ENCODE results near the gene SLC25A21. TPM values are rescaled to one million over a fixed set of nuclear protein-coding genes. Genes with fewer than 3 reads are reported as not detected.
"Not testable (repeated sequence)": the region's sequence is repeated elsewhere in the genome, so short reads cannot be mapped to it uniquely, and the experiment has no call there.

The SLC25A21 gene
- total RNA-seq, 4 donors from 2014 or later = 0.08 to 0.29 TPM; not detected in 2

GRCh38 chr14:36989806-36990205, 182.6 kb downstream of the SLC25A21 start:
- TF ChIP-seq CTCF (IDR thresholded peaks at IDR 0.05) (no peak), POLR2A (IDR thresholded peaks at IDR 0.05) (no peak)
- no peak for DNase-seq (ENCODE audit: low spot score in 2 of 2)
- H3K4me3 ChIP-seq (ENCODE audit: low read depth, poor library complexity, severe bottlenecking) = no peak overlapping the region
- intact Hi-C loops (cut with DNase I; ENCODE audit: low total_unique reads) = no loop called here
- 88 to 92% methylated on average over 3 of the region's 3 CpGs for WGBS, 2 donors

GRCh38 chr14:36988989-36989388, 183.4 kb downstream of the SLC25A21 start:
- no peak for DNase-seq (ENCODE audit: low spot score in 2 of 2)
- WGBS, 2 donors = 98 to 100% methylated on average over 1 of the region's 1 CpG
- intact Hi-C loops (cut with DNase I; ENCODE audit: low total_unique reads) = no loop called here
- H3K4me3 ChIP-seq (ENCODE audit: low read depth, poor library complexity, severe bottlenecking) = no peak overlapping the region
- no peak for TF ChIP-seq POLR2A (IDR thresholded peaks at IDR 0.05)

GRCh38 chr14:36988568-36988967, 183.8 kb downstream of the SLC25A21 start:
- TF ChIP-seq CTCF (IDR thresholded peaks at IDR 0.05) (no peak), POLR2A (IDR thresholded peaks at IDR 0.05) (no peak)
- intact Hi-C loops (cut with DNase I; ENCODE audit: low total_unique reads) = no loop called here
- WGBS, 2 donors = 75 to 90% methylated on average over 1 of the region's 1 CpG
- DNase-seq (ENCODE audit: low spot score in 2 of 2) = no peak
- H3K4me3 ChIP-seq (ENCODE audit: low read depth, poor library complexity, severe bottlenecking) = no peak overlapping the region

GRCh38 chr14:36986407-36986806, 186.0 kb downstream of the SLC25A21 start:
- no peak for DNase-seq (ENCODE audit: low spot score in 2 of 2)
- no peak overlapping the region for H3K4me3 ChIP-seq (ENCODE audit: low read depth, poor library complexity, severe bottlenecking)
- intact Hi-C loops (cut with DNase I; ENCODE audit: low total_unique reads) = no loop called here
- 77 to 83% methylated on average over 2 of the region's 2 CpGs for WGBS, 2 donors
- no peak for TF ChIP-seq CTCF (IDR thresholded peaks at IDR 0.05)
- TF ChIP-seq POLR2A (IDR thresholded peaks at IDR 0.05) = no peak

- DNase-seq (ENCODE audit: low spot score in 2 of 2) = no peak
- WGBS, 2 donors = 66 to 70% methylated on average over 3 of the region's 3 CpGs
- intact Hi-C loops (cut with DNase I; ENCODE audit: low total_unique reads) = no loop called here
- TF ChIP-seq POLR2A (IDR thresholded peaks at IDR 0.05) = no peak
- no peak for TF ChIP-seq CTCF (IDR thresholded peaks at IDR 0.05)
- H3K4me3 ChIP-seq (ENCODE audit: low read depth, poor library complexity, severe bottlenecking) = no peak overlapping the region
Observed at GRCh38 chr14:36981832-36982529, 190.4 kb downstream of the SLC25A21 start.

- intact Hi-C loops (cut with DNase I; ENCODE audit: low total_unique reads); H3K4me3 ChIP-seq (ENCODE audit: low read depth, poor library complexity, severe bottlenecking); DNase-seq (ENCODE audit: low spot score in 2 of 2): not testable (repeated sequence)
- 94 to 98% methylated on average over 4 of the region's 4 CpGs for WGBS, 2 donors
Observed at GRCh38 chr14:36980413-36980812, 192.0 kb downstream of the SLC25A21 start.

- no peak for DNase-seq (ENCODE audit: low spot score in 2 of 2)
- intact Hi-C loops (cut with DNase I; ENCODE audit: low total_unique reads) = no loop called here
- 80 to 88% methylated on average over 3 of the region's 3 CpGs for WGBS, 2 donors
- no peak overlapping the region for H3K4me3 ChIP-seq (ENCODE audit: low read depth, poor library complexity, severe bottlenecking)
- TF ChIP-seq CTCF (IDR thresholded peaks at IDR 0.05) (no peak), POLR2A (IDR thresholded peaks at IDR 0.05) (no peak)
Observed at GRCh38 chr14:36979863-36980262, 192.5 kb downstream of the SLC25A21 start.

All from lower leg skin (tissue), 4 donors.